ENCODE data around the gene P4HA2. TPM values are rescaled to one million over a fixed set of nuclear protein-coding genes. Genes with fewer than 3 reads are reported as not detected.

P4HA2 gene
- polyA plus RNA-seq, 4 donors, result 26.9 to 39.9 (median 28.7) TPM

GRCh38 chr5:132265336-132266030 lies 37.8 kb upstream of the P4HA2 start:
- DNase-seq (ENCODE audit: low read depth in 4 of 4, low spot score in 3 of 4), result peak in 2 of 4 donors; percentile 60 to 65

- no peak for DNase-seq (ENCODE audit: low read depth in 4 of 4, low spot score in 3 of 4)
These were observed 37.1 kb upstream of the P4HA2 start for GRCh38 chr5:132264546-132265335.

- no peak for DNase-seq (ENCODE audit: low read depth in 4 of 4, low spot score in 3 of 4)
These were observed 36.1 kb upstream of the P4HA2 start for GRCh38 chr5:132263548-132264261.

DNA sequence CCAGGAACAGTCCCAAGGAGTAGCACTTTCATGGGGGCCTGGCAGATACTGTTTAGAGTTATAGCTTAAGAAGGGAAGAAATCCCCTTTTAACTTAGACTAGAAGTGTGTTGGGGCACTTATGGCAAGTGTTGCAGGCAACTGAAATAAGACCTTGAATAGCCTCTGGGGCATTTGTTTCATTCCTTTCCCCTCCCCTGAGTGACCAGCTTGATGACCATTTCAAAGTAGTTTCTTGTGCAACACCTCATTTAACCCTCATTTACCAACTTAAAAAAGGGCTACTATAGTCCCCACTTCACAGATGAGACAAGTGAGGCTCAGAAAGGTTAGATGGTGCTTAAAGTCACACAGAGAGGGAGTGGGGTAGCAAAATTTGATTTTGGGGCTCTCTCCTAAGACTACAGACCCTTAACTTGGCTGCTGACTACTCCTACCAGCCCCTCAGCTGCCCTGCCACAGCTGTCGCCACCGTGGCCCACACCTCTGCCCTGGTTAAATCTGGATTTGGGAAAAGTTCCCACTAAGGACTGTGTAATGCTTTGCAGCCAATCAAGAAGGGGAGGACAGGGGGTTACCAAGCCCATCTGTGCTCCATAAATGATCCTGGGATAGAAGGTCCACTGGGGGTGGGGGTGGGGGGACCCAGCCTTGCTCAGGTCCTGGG lies 35.4 kb upstream of the P4HA2 start:
- DNase-seq (ENCODE audit: low read depth in 4 of 4, low spot score in 3 of 4), result no peak

DNA sequence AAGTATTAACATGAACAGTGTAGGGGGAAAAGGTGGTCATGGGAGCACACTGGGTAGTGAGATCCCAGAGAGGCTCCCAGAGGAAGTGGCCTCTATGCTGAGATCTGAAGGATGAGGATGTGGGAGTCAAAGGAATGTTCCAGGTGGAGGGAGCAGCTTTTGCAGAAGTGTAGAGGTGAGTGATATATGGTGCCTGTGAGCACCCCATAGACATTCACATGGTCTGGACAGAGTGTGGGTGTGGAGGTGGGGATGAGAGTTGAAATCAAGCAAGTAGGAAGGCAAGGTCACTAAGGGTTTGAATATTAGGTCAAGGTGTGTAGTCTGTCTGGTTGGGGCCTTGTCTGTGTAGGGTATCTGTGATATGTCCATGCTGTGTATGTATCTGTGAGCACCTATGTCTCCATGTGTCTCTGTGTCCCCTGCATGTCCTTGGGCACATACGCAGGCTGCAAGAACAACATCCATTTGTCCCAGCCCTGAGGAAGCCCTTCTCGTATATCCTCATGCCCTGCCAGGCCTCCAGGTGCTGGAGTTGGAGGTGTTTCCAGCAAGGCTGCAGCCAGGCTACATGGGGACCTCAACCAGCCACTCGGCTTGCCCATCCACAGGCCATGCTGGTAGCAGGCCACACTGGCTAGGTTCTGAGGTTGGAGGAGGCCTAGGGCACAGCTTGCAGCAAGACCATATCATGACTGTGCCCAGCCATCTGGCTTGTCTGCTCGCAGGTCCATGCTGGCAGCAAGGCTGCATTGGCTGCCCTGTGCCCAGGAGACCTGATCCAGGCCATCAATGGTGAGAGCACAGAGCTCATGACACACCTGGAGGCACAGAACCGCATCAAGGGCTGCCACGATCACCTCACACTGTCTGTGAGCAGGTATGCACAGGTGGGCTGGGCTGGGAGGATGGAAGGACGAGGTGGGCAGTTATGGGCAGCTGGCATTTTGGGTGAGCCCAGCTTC lies 34.5 kb upstream of the P4HA2 start:
- DNase-seq (ENCODE audit: low read depth in 4 of 4, low spot score in 3 of 4), result no peak

GRCh38 chr5:132260714-132261551 lies 33.3 kb upstream of the P4HA2 start:
- DNase-seq (ENCODE audit: low read depth in 4 of 4, low spot score in 3 of 4), result no peak

- no peak for DNase-seq (ENCODE audit: low read depth in 4 of 4, low spot score in 3 of 4)
These were observed 32.4 kb upstream of the P4HA2 start for GRCh38 chr5:132260051-132260450.

DNA sequence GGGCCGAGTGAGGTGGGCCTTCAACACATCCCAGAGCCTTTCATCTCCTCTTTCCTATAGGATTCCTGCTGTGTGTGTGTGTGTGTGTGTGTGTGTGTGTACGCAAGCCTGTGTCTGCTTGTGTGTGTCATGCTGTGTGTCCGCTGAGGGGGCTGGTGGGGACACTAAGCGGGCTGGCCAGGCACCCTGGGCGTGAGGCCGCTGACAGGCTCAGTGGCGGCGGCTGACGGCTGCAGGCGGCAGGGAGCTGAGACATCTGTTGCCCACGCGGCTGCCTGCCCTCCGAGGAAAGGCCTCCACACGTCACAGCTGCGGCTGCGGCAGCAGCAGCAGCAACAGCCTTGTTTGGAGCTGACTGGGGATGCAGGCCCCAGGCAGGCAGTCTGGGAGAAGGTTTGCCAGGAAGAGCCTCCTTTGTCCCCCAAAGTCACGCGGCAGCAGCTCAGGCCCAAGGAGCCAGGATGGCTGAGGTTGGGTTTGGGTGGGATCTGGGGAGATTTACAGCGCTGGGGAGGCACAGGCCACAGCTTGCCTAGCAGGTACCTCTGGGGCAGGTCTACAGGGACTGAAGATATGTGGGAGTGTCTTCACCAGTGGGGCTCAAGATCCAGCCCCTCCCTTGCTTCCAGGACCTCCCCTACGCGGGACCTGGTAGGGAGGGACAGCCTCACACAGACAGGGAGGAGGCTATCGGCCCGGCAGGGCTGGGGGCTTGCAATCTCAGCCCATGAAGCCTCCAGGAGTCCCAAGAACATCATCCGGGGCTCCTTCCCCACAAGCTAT lies 31.6 kb upstream of the P4HA2 start:
- no peak for DNase-seq (ENCODE audit: low read depth in 4 of 4, low spot score in 3 of 4)

- no peak for DNase-seq (ENCODE audit: low read depth in 4 of 4, low spot score in 3 of 4)
These were observed 30.7 kb upstream of the P4HA2 start for GRCh38 chr5:132258102-132259068.

GRCh38 chr5:132257131-132258101 lies 29.8 kb upstream of the P4HA2 start, which contains the start of gene PDLIM4:
TSS of gene PDLIM4 (plus strand) at chr5:132257696. CDS start at chr5:132257735, 39 bp downstream.
- DNase-seq (ENCODE audit: low read depth in 4 of 4, low spot score in 3 of 4), result no peak

DNA sequence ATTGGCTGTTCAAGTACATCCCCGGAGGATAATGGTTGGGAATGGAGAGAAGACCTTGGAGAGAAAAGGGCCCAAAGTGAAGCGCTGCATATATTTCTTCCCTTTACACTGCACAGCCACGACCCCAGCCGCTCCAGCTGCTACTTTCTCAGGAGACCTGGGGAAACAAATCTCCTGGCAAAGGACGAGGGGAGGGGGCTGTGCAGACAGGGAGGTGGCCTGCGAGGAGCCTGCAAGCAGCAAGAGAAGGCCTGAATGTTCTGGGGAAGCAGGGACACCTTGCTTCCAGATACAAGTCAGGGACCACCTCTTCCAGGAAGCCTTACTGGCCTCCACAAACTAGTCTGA lies 29.1 kb upstream of the P4HA2 start:
- DNase-seq (ENCODE audit: low read depth in 4 of 4, low spot score in 3 of 4), result no peak

DNA sequence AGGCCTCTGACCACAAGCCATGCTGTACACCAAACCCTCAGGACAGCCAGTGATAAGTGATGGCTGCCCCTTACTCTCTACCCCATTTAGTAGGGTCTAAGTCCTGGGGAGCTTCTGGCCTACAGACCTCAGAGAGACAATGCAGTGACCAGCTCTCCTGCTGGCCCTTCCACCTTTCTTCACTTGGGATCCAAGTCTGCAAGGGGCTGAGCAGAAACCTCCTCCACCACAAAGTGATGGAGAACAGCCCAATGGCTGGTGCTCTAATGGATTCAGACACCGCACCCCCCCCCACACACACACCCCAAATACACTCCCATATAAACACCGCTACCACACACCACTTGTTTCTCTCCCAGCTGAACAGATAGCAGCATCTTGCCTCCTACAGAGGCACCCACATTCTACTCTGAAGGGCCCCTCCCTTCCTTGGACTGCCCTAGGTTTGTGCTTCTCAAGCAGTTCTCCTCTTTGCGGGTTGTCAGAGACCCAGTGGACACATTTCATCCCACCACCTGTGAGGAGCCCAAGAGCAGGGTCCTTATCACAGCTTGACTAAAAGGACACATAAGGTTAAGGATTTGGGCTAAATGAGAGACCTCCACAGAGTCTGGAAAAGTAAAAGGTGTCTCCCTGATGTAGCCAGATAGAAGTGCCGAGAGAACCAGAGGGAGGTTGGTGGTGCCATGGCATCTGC lies 28.6 kb upstream of the P4HA2 start:
- no peak for DNase-seq (ENCODE audit: low read depth in 4 of 4, low spot score in 3 of 4)

DNA sequence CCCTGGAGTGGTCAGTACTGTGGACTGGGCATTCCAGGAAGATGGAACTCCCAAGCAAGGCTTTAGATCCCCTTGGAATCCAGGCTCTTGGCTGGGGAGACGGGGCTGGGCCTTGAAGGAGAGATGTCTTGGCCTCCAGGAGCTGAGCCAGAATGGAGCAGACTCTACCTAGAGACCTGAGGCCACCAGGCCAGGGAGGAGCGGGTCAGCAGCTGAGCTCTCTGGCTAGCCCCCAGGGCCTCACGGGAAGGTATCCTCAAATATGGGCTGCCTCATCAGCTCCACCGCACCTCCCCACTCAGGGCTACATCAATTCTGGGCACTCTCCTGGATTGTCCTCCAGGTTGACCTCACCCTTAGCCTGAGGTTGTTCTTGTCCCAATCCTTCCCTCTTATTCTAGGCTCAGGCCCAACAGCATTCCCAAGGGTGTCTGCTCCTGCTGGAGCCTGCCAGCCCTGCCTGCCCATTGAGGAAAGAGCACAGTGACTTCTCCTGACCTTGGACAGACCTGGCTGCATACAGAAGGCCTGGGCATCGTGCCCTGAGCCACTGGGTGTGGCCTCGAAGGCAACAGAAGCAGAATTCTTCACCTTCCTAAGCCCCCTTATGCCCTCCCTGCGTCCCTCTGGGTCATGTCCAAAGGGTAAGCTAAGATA lies 26.8 kb upstream of the P4HA2 start:
- no peak for DNase-seq (ENCODE audit: low read depth in 4 of 4, low spot score in 3 of 4)

- DNase-seq (ENCODE audit: low read depth in 4 of 4, low spot score in 3 of 4), result no peak
These were observed 26.0 kb upstream of the P4HA2 start for GRCh38 chr5:132253452-132254320.

Data from right renal pelvis (tissue), 4 donors.